GM23338 (cell line): ENCODE results near the gene INPP5D. TPM values are rescaled to one million over a fixed set of nuclear protein-coding genes. Genes with fewer than 3 reads are reported as not detected.

ENCODE experiments used
- ATAC-seq: fragments of 200-7000 bp; cut with Tn5 transposase; 3 replicates; pipeline ENCODE4 v1.9.1; 2020
- DNase-seq: peaks from one replicate; pipeline ENCODE4 v3.0.0-alpha.2; 2015; ENCODE audit warnings: low spot score
- H2AFZ ChIP-seq: fragments of 200-600 bp; sonication (generic); 2 replicates; pipeline ENCODE4 v1.8.0; 2016; ENCODE audit warnings: antibody characterized with exemption, mild to moderate bottlenecking, moderate library complexity
- H3F3A ChIP-seq: fragments of 200-600 bp; sonication (generic); replicated peaks from 2 replicates; pipeline ENCODE4 v1.8.0; 2017; ENCODE audit warnings: antibody characterized with exemption, mixed run types, low read depth
- H3K27ac ChIP-seq: fragments of 200-600 bp; sonication (generic); 2 replicates; pipeline ENCODE4 v1.6.1; 2016; ENCODE audit warnings: low read depth
- H3K27me3 ChIP-seq: fragments of 200-600 bp; sonication (generic); 2 replicates; pipeline ENCODE4 v1.8.0; 2016; ENCODE audit warnings: mild to moderate bottlenecking, mixed run types, moderate library complexity; ENCODE audit not compliant: insufficient read depth
- H3K36me3 ChIP-seq: fragments of 200-600 bp; sonication (generic); 2 replicates; pipeline ENCODE4 v1.8.0; 2016; ENCODE audit warnings: mild to moderate bottlenecking; ENCODE audit not compliant: insufficient read depth
- H3K4me1 ChIP-seq: fragments of 200-600 bp; sonication (generic); 2 replicates; pipeline ENCODE4 v1.8.0; 2016; ENCODE audit warnings: mild to moderate bottlenecking, moderate library complexity; ENCODE audit not compliant: insufficient read depth
- H3K4me2 ChIP-seq: fragments of 200-600 bp; sonication (generic); 2 replicates; pipeline ENCODE4 v1.7.1; 2017; ENCODE audit warnings: mixed run types
- H3K4me3 ChIP-seq: fragments of 200-600 bp; sonication (generic); 2 replicates; pipeline ENCODE4 v1.6.1; 2016; ENCODE audit warnings: mixed run types
- H3K79me2 ChIP-seq: fragments of 200-600 bp; sonication (generic); replicated peaks from 2 replicates; pipeline ENCODE4 v1.8.0; 2017; ENCODE audit warnings: mild to moderate bottlenecking; ENCODE audit not compliant: insufficient read depth
- H3K9me2 ChIP-seq: fragments of 200-600 bp; sonication (generic); 2 replicates; pipeline ENCODE4 v1.8.0; 2017; ENCODE audit not compliant: insufficient read depth
- H4K20me1 ChIP-seq: fragments of 200-600 bp; sonication (generic); replicated peaks from 2 replicates; pipeline ENCODE4 v1.8.0; 2017; ENCODE audit warnings: mild to moderate bottlenecking; ENCODE audit not compliant: insufficient read depth
- H3K27ac Mint-ChIP-seq: 2 replicates; pipeline ENCODE4 v1.8.0; 2020; ENCODE audit warnings: inconsistent platforms, mild to moderate bottlenecking, moderate library complexity, mixed read lengths
- H3K27me3 Mint-ChIP-seq: 3 replicates; pipeline ENCODE4 v1.8.0; 2022; ENCODE audit warnings: low read depth, mild to moderate bottlenecking, moderate library complexity, mixed read lengths, inconsistent platforms; ENCODE audit not compliant: insufficient read depth, poor library complexity
- H3K36me3 Mint-ChIP-seq: 3 replicates; pipeline ENCODE4 v1.8.0; 2021; ENCODE audit warnings: low read depth, mild to moderate bottlenecking, inconsistent platforms, moderate library complexity, mixed read lengths
- H3K4me1 Mint-ChIP-seq: 3 replicates; pipeline ENCODE4 v1.8.0; 2020; ENCODE audit warnings: mild to moderate bottlenecking, inconsistent platforms, mixed read lengths
- H3K4me3 Mint-ChIP-seq: 3 replicates; pipeline ENCODE4 v1.8.0; 2021; ENCODE audit warnings: moderate library complexity, mild to moderate bottlenecking, inconsistent platforms, mixed read lengths
- H3K9me3 Mint-ChIP-seq: 3 replicates; pipeline ENCODE4 v1.8.0; 2020; ENCODE audit warnings: moderate library complexity, mild to moderate bottlenecking, inconsistent platforms, mixed read lengths
- CREB1 ChIP-seq: fragments of 250-450 bp; sonication (Bioruptor Pico); IDR thresholded peaks from 2 replicates; pipeline ENCODE4 v1.5.0; 2020; ENCODE audit warnings: low read depth, mild to moderate bottlenecking, moderate library complexity
- EZH2 ChIP-seq: fragments of 200-600 bp; sonication (generic); IDR thresholded peaks from one replicate; pipeline ENCODE4 v1.8.0; 2017; ENCODE audit warnings: antibody characterized with exemption, mild to moderate bottlenecking, low read depth; ENCODE audit not compliant: unreplicated experiment
- EZH2phosphoT487 ChIP-seq: fragments of 200-600 bp; sonication (generic); IDR thresholded peaks from one replicate; pipeline ENCODE4 v1.8.1; 2018; ENCODE audit warnings: antibody characterized with exemption; ENCODE audit not compliant: unreplicated experiment
- JUNB ChIP-seq: IDR thresholded peaks from one replicate; pipeline ENCODE4 v1.6.1; 2016; ENCODE audit warnings: antibody characterized with exemption; ENCODE audit not compliant: unreplicated experiment
- NANOG ChIP-seq: IDR thresholded peaks from 2 replicates; pipeline ENCODE4 v1.6.1; 2016; ENCODE audit warnings: antibody characterized with exemption, borderline replicate concordance
- POLR2AphosphoS5 ChIP-seq: IDR thresholded peaks from 2 replicates; pipeline ENCODE4 v1.6.1; 2016; ENCODE audit warnings: antibody characterized with exemption, low read depth
- STAT1 ChIP-seq: IDR thresholded peaks from one replicate; pipeline ENCODE4 v1.6.1; 2016; ENCODE audit warnings: antibody characterized with exemption; ENCODE audit not compliant: unreplicated experiment
- ZNF114 ChIP-seq: fragments of 250-450 bp; sonication (Bioruptor Pico); IDR thresholded peaks from 2 replicates; pipeline ENCODE4 v1.5.0; 2020; ENCODE audit warnings: mild to moderate bottlenecking, moderate library complexity
- ZNF331 ChIP-seq: fragments of 250-450 bp; sonication (Bioruptor Pico); IDR thresholded peaks from 2 replicates; pipeline ENCODE4 v1.5.0; 2020; ENCODE audit warnings: low read depth, mild to moderate bottlenecking, moderate library complexity
- ZNF462 ChIP-seq: fragments of 250-450 bp; sonication (Bioruptor Pico); IDR thresholded peaks from 2 replicates; pipeline ENCODE4 v1.5.0; 2020; ENCODE audit warnings: mild to moderate bottlenecking, moderate library complexity
- polyA plus RNA-seq: library from polyadenylated mRNA; unstranded; fragments of >200 nt; fragmentation: Nextera tagmentation; extraction: Ambion mirVana; gene quantifications from 2 replicates; pipeline ENCODE4 v1.2.1, GENCODE V29; 2016
- total RNA-seq: library from RNA; depleted of rRNA; stranded (reverse); fragments of >200 nt; shearing (Covaris generic); gene quantifications from 2 replicates; pipeline ENCODE4 v1.2.3, GENCODE V29; 2014
- TF ChIP-seq, protein P1 (sequence below), 2 experiments: fragments of 200-600 bp in 1 of 2; sonication (generic) in 1 of 2; conservative IDR thresholded peaks; 2 replicates each; pipeline versions ENCODE4 v1.5.1 to v1.6.1; 2016 to 2017; ENCODE audit warnings: antibody characterized with exemption in 2 of 2, low read depth in 2 of 2, mild to moderate bottlenecking in 2 of 2, moderate library complexity in 1 of 2
- TF ChIP-seq, protein P2 (sequence below): IDR thresholded peaks from 2 replicates; pipeline ENCODE4 v1.6.1; 2016; ENCODE audit warnings: antibody characterized with exemption
- TF ChIP-seq, protein P3 (sequence below): IDR thresholded peaks from one replicate; pipeline ENCODE4 v1.6.1; 2018; ENCODE audit warnings: antibody characterized with exemption; ENCODE audit not compliant: unreplicated experiment

The INPP5D gene
- total and polyA plus RNA-seq, 2 experiments from 2014 or later, result 6.6 to 8.3 TPM

- Mint-ChIP-seq H3K27ac (no peak overlapping the region), H3K27me3 (peaks cover 4% of the 10 kb centered on the region), H3K4me1 (peaks cover 10% of the 10 kb centered on the region), H3K4me3 (no peak overlapping the region), H3K36me3 (peaks cover 30% of the 10 kb centered on the region), H3K9me3 (peaks cover 14% of the 10 kb centered on the region)
- ATAC-seq (no peak), DNase-seq (no peak)
- Histone ChIP-seq H3K9me2 (no peaks in the 10 kb centered on the region), H3K4me3 (no peak overlapping the region), H3K27me3 (no peaks in the 10 kb centered on the region), H3K4me2 (no peak overlapping the region), H3K36me3 (no peaks in the 10 kb centered on the region; the same call in 1 of the 2 replicates), H3F3A (no peaks in the 10 kb centered on the region), H4K20me1 (no peaks in the 10 kb centered on the region), H2AFZ (no peak overlapping the region), H3K4me1 (no peaks in the 10 kb centered on the region), H3K27ac (no peak overlapping the region), H3K79me2 (no peaks in the 10 kb centered on the region)
- TF ChIP-seq STAT1 (no peak), JUNB (no peak), CREB1 (CRISPR knock-in tag) (no peak), ZNF462 (CRISPR knock-in tag) (no peak), ZNF331 (CRISPR knock-in tag) (no peak), ZNF114 (no peak), EZH2 (no peak), NANOG (no peak), EZH2phosphoT487 (no peak), POLR2AphosphoS5 (no peak)
- TF ChIP-seq, protein P1, sequence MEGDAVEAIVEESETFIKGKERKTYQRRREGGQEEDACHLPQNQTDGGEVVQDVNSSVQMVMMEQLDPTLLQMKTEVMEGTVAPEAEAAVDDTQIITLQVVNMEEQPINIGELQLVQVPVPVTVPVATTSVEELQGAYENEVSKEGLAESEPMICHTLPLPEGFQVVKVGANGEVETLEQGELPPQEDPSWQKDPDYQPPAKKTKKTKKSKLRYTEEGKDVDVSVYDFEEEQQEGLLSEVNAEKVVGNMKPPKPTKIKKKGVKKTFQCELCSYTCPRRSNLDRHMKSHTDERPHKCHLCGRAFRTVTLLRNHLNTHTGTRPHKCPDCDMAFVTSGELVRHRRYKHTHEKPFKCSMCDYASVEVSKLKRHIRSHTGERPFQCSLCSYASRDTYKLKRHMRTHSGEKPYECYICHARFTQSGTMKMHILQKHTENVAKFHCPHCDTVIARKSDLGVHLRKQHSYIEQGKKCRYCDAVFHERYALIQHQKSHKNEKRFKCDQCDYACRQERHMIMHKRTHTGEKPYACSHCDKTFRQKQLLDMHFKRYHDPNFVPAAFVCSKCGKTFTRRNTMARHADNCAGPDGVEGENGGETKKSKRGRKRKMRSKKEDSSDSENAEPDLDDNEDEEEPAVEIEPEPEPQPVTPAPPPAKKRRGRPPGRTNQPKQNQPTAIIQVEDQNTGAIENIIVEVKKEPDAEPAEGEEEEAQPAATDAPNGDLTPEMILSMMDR (conservative IDR thresholded peaks at IDR 0.05; ENCODE audit: low read depth in 2 of 2), result no peak
- TF ChIP-seq, protein P2, sequence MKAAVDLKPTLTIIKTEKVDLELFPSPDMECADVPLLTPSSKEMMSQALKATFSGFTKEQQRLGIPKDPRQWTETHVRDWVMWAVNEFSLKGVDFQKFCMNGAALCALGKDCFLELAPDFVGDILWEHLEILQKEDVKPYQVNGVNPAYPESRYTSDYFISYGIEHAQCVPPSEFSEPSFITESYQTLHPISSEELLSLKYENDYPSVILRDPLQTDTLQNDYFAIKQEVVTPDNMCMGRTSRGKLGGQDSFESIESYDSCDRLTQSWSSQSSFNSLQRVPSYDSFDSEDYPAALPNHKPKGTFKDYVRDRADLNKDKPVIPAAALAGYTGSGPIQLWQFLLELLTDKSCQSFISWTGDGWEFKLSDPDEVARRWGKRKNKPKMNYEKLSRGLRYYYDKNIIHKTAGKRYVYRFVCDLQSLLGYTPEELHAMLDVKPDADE, result no peak
- TF ChIP-seq, protein P3, sequence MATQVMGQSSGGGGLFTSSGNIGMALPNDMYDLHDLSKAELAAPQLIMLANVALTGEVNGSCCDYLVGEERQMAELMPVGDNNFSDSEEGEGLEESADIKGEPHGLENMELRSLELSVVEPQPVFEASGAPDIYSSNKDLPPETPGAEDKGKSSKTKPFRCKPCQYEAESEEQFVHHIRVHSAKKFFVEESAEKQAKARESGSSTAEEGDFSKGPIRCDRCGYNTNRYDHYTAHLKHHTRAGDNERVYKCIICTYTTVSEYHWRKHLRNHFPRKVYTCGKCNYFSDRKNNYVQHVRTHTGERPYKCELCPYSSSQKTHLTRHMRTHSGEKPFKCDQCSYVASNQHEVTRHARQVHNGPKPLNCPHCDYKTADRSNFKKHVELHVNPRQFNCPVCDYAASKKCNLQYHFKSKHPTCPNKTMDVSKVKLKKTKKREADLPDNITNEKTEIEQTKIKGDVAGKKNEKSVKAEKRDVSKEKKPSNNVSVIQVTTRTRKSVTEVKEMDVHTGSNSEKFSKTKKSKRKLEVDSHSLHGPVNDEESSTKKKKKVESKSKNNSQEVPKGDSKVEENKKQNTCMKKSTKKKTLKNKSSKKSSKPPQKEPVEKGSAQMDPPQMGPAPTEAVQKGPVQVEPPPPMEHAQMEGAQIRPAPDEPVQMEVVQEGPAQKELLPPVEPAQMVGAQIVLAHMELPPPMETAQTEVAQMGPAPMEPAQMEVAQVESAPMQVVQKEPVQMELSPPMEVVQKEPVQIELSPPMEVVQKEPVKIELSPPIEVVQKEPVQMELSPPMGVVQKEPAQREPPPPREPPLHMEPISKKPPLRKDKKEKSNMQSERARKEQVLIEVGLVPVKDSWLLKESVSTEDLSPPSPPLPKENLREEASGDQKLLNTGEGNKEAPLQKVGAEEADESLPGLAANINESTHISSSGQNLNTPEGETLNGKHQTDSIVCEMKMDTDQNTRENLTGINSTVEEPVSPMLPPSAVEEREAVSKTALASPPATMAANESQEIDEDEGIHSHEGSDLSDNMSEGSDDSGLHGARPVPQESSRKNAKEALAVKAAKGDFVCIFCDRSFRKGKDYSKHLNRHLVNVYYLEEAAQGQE, result no peak
These were observed 123.8 kb downstream of the INPP5D start for GRCh38 chr2:233183869-233184418.
